CD4-positive, alpha-beta memory T cell (primary cell): ENCODE measurements around the gene ASB6. TPM values are rescaled to one million over a fixed set of nuclear protein-coding genes. Genes with fewer than 3 reads are reported as not detected.
"Not testable (repeated sequence)": the region's sequence is repeated elsewhere in the genome, so short reads cannot be mapped to it uniquely, and the experiment has no call there.

ENCODE experiments used
- CTCF ChIA-PET: fragments of 350-600 bp; sonication (Branson Sonifier 250); formaldehyde crosslinking; loops from one replicate; lab custom pipeline; 2021; ENCODE audit warnings: inconsistent platforms; ENCODE audit not compliant: partially characterized antibody; lab: Charles Lee
- POLR2A ChIA-PET: fragments of 350-600 bp; sonication (Branson Sonifier 250); formaldehyde crosslinking; loops from one replicate; lab custom pipeline; 2021; ENCODE audit not compliant: partially characterized antibody; lab: Charles Lee
- DNase-seq, 5 donors: peaks; one replicate each; pipeline versions ENCODE4 v3.0.0 to v3.0.0-alpha.2; 2020 to 2022; ENCODE audit warnings: mixed read lengths in 1 of 5
- H3K27ac ChIP-seq: one replicate; pipeline ENCODE4 v1.7.0; 2013; ENCODE audit warnings: low read depth, low read length
- H3K27me3 ChIP-seq: 2 replicates; pipeline ENCODE4 v1.7.0; 2013; ENCODE audit warnings: mild to moderate bottlenecking, low read length, moderate library complexity; ENCODE audit not compliant: insufficient read depth
- H3K36me3 ChIP-seq: 2 replicates; pipeline ENCODE4 v1.7.0; 2013; ENCODE audit warnings: mild to moderate bottlenecking, low read length, moderate library complexity; ENCODE audit not compliant: insufficient read depth
- H3K4me1 ChIP-seq: 2 replicates; pipeline ENCODE4 v1.7.0; 2013; ENCODE audit warnings: mild to moderate bottlenecking, low read length, moderate library complexity; ENCODE audit not compliant: insufficient read depth
- H3K4me3 ChIP-seq, 2 donors: one replicate each; pipeline ENCODE4 v1.7.0; 2013; ENCODE audit warnings: low read length in 2 of 2, mild to moderate bottlenecking in 1 of 2
- H3K9me3 ChIP-seq, 2 donors: one replicate each; pipeline ENCODE4 v1.7.0; 2013; ENCODE audit warnings: low read length in 2 of 2, control low read depth in 1 of 2; ENCODE audit not compliant: control insufficient read depth in 1 of 2
- H3K27ac Mint-ChIP-seq, 7 donors: one replicate each; pipeline ENCODE4 v1.8.0; 2020 to 2021; ENCODE audit warnings: mixed read lengths in 7 of 7, mild to moderate bottlenecking in 6 of 7, inconsistent platforms in 3 of 7, moderate library complexity in 3 of 7
- H3K27me3 Mint-ChIP-seq, 2 donors: one replicate each; pipeline ENCODE4 v1.8.0; 2020 to 2021; ENCODE audit warnings: mixed read lengths in 2 of 2
- H3K36me3 Mint-ChIP-seq, 2 donors: one replicate each; pipeline ENCODE4 v1.8.0; 2020 to 2021; ENCODE audit warnings: mixed read lengths in 2 of 2, inconsistent platforms in 1 of 2, mild to moderate bottlenecking in 1 of 2
- H3K4me1 Mint-ChIP-seq, 4 donors: one replicate each; pipeline ENCODE4 v1.8.0; 2020 to 2021; ENCODE audit warnings: mixed read lengths in 4 of 4, mild to moderate bottlenecking in 1 of 4
- H3K4me3 Mint-ChIP-seq, 8 donors: one replicate each; pipeline ENCODE4 v1.8.0; 2020 to 2021; ENCODE audit warnings: mixed read lengths in 8 of 8, mild to moderate bottlenecking in 7 of 8, moderate library complexity in 6 of 8, inconsistent platforms in 3 of 8
- H3K9me3 Mint-ChIP-seq, 8 donors: one replicate each; pipeline ENCODE4 v1.8.0; 2020 to 2021; ENCODE audit warnings: mixed read lengths in 8 of 8, mild to moderate bottlenecking in 5 of 8, inconsistent platforms in 3 of 8, moderate library complexity in 1 of 8
- intact Hi-C: fragments of 100-400 bp; cut with micrococcal nuclease; formaldehyde crosslinking; loops from one replicate; pipeline ENCODE4 v1.15.1; 2023
- polyA plus RNA-seq, 2 donors: library from polyadenylated mRNA; unstranded; fragments of 300-500 nt; fragmentation: Illumina TruSeq; gene quantifications; one replicate each; pipeline ENCODE4 v1.2.3, GENCODE V29; 2021
- total RNA-seq, 2 experiments: library from RNA; stranded (reverse); gene quantifications; one replicate each; pipeline ENCODE4 v1.2.3, GENCODE V29; 2021

The ASB6 gene
- total and polyA plus RNA-seq, 4 experiments from 2014 or later = 17.3 to 33.1 (median 31.4) TPM

GRCh38 chr9:129595903-129596540, 45.9 kb downstream of the ASB6 start:
- DNase-seq = no peak
- Mint-ChIP-seq H3K4me1 (peaks cover 9 to 39% (median 16%) of the 10 kb centered on the region in 4 donors), H3K4me3 (peak overlapping the region in 5 of 8 donors; percentile 7 to 64 (median 57)), H3K27ac (peak overlapping the region in 6 of 7 donors; percentile 19 to 70 (median 58)), H3K27me3 (no peaks in the 10 kb centered on the region), H3K36me3 (no peaks in the 10 kb centered on the region), H3K9me3 (peaks cover 0 to 2% (median 0%) of the 10 kb centered on the region in 8 donors)
- CTCF ChIA-PET = interaction anchor here (0.6 to 1.5 kb wide), 5 partner anchors 15 to 457 kb away, joined by 3 to 5 read pairs (median 4); no protein-coding TSS in a partner anchor
- Histone ChIP-seq H3K27ac (no peak overlapping the region), H3K9me3 (no peaks in the 10 kb centered on the region), H3K4me1 (peaks cover 20% of the 10 kb centered on the region), H3K27me3 (peaks cover 6% of the 10 kb centered on the region), H3K4me3 (no peak overlapping the region), H3K36me3 (no peaks in the 10 kb centered on the region)
- intact Hi-C loops = no loop called here
- POLR2A ChIA-PET = interaction anchor here (0.8 to 3.2 kb wide), 2 partner anchors 9 to 12 kb away, joined by 4 to 17 read pairs; no protein-coding TSS in a partner anchor

GRCh38 chr9:129595311-129595741, 46.6 kb downstream of the ASB6 start:
- H3K4me1 Mint-ChIP-seq = peaks cover 9 to 39% (median 16%) of the 10 kb centered on the region in 4 donors
- CTCF ChIA-PET = interaction anchor here (0.6 to 1.3 kb wide), 3 partner anchors 22 to 452 kb away, joined by 3 to 4 read pairs (median 3); no protein-coding TSS in a partner anchor
- intact Hi-C loops = no loop called here

GRCh38 chr9:129594632-129595031, 47.3 kb downstream of the ASB6 start:
- CTCF ChIA-PET = no interaction called here

More at GRCh38 chr9:129595311-129595741, 46.6 kb downstream of the ASB6 start:
- Histone ChIP-seq H3K4me1 (peaks cover 20% of the 10 kb centered on the region), H3K4me3 (no peak overlapping the region), H3K36me3 (no peaks in the 10 kb centered on the region), H3K27me3 (peaks cover 6% of the 10 kb centered on the region), H3K27ac (no peak overlapping the region), H3K9me3 (no peaks in the 10 kb centered on the region)
- DNase-seq = no peak
- POLR2A ChIA-PET = interaction anchor here (3.2 kb wide), 1 partner anchor 12 kb away, joined by 17 read pairs; no protein-coding TSS in a partner anchor
- Mint-ChIP-seq H3K36me3 (no peaks in the 10 kb centered on the region), H3K4me3 (peak overlapping the region in 1 of 8 donors; percentile 30), H3K9me3 (peaks cover 0 to 2% (median 0%) of the 10 kb centered on the region in 8 donors), H3K27me3 (peaks cover 0 to 1% of the 10 kb centered on the region in 2 donors), H3K27ac (peak overlapping the region in 2 of 7 donors; percentile 19 to 75)

GRCh38 chr9:129592790-129593189, 49.2 kb downstream of the ASB6 start:
- H3K36me3 Mint-ChIP-seq, H3K9me3 Mint-ChIP-seq, H3K27me3 ChIP-seq, H3K4me3 Mint-ChIP-seq, POLR2A ChIA-PET, H3K9me3 ChIP-seq, H3K27me3 Mint-ChIP-seq, intact Hi-C loops, H3K4me3 ChIP-seq, H3K36me3 ChIP-seq, CTCF ChIA-PET, H3K4me1 ChIP-seq, DNase-seq, H3K27ac ChIP-seq, H3K27ac Mint-ChIP-seq: not testable (repeated sequence)
- H3K4me1 Mint-ChIP-seq = peaks cover 2 to 34% (median 9%) of the 10 kb centered on the region in 4 donors

More at GRCh38 chr9:129594632-129595031, 47.3 kb downstream of the ASB6 start:
- intact Hi-C loops = no loop called here
- Mint-ChIP-seq H3K36me3 (no peaks in the 10 kb centered on the region), H3K27ac (peak overlapping the region in 3 of 7 donors; percentile 19 to 49 (median 42)), H3K4me3 (peak overlapping the region in 1 of 8 donors; percentile 2), H3K27me3 (peaks cover 0 to 1% of the 10 kb centered on the region in 2 donors), H3K9me3 (peaks cover 0 to 2% (median 0%) of the 10 kb centered on the region in 8 donors), H3K4me1 (peaks cover 9 to 39% (median 16%) of the 10 kb centered on the region in 4 donors)
- no peak for DNase-seq
- POLR2A ChIA-PET = no interaction called here
- Histone ChIP-seq H3K27me3 (peaks cover 6% of the 10 kb centered on the region), H3K4me3 (no peak overlapping the region), H3K4me1 (peaks cover 20% of the 10 kb centered on the region), H3K9me3 (no peaks in the 10 kb centered on the region), H3K36me3 (no peaks in the 10 kb centered on the region), H3K27ac (no peak overlapping the region)

- no peak overlapping the region for H3K4me3 Mint-ChIP-seq
- peaks cover 4% of the 10 kb centered on the region for H3K4me1 ChIP-seq
- no peak overlapping the region for H3K27ac ChIP-seq
- no peaks in the 10 kb centered on the region for H3K9me3 ChIP-seq
- intact Hi-C loops = no loop called here
- no peaks in the 10 kb centered on the region for H3K9me3 Mint-ChIP-seq
- H3K27me3 ChIP-seq = no peaks in the 10 kb centered on the region
- DNase-seq = no peak
- CTCF ChIA-PET = no interaction called here
- H3K4me3 ChIP-seq = no peak overlapping the region
- H3K27ac Mint-ChIP-seq = no peak overlapping the region
- peaks cover 0 to 1% of the 10 kb centered on the region in 2 donors for H3K27me3 Mint-ChIP-seq
- POLR2A ChIA-PET = no interaction called here
- no peaks in the 10 kb centered on the region for H3K36me3 Mint-ChIP-seq
- H3K4me1 Mint-ChIP-seq = peaks cover 2 to 41% (median 11%) of the 10 kb centered on the region in 4 donors
- no peaks in the 10 kb centered on the region for H3K36me3 ChIP-seq
Measured at GRCh38 chr9:129591916-129592315, 50.0 kb downstream of the ASB6 start.

GRCh38 chr9:129590466-129590865, 51.5 kb downstream of the ASB6 start:
- Mint-ChIP-seq H3K36me3 (no peaks in the 10 kb centered on the region), H3K9me3 (no peaks in the 10 kb centered on the region), H3K27ac (peak overlapping the region in 1 of 7 donors; percentile 27), H3K4me3 (no peak overlapping the region), H3K4me1 (peaks cover 0 to 36% (median 11%) of the 10 kb centered on the region in 4 donors), H3K27me3 (peaks cover 0 to 1% of the 10 kb centered on the region in 2 donors)
- no peak for DNase-seq
- POLR2A ChIA-PET = interaction anchor here (0.6 kb wide), 1 partner anchor 284 kb away, joined by 3 read pairs; no protein-coding TSS in a partner anchor
- intact Hi-C loops = no loop called here
- Histone ChIP-seq H3K4me3 (no peak overlapping the region), H3K9me3 (no peaks in the 10 kb centered on the region), H3K4me1 (no peaks in the 10 kb centered on the region), H3K36me3 (no peaks in the 10 kb centered on the region), H3K27me3 (no peaks in the 10 kb centered on the region), H3K27ac (no peak overlapping the region)
- CTCF ChIA-PET = no interaction called here
